Cardiac muscle cell (in vitro differentiated cells and primary cell): ENCODE measurements around the gene C16orf74. TPM values are rescaled to one million over a fixed set of nuclear protein-coding genes. Genes with fewer than 3 reads are reported as not detected.

ENCODE experiments used
- DNase-seq, 2 donors: peaks; one replicate each; pipeline versions ENCODE4 v3.0.0 to v3.0.0-alpha.2; 2010 to 2017; ENCODE audit warnings: low read depth in 1 of 2, low spot score in 1 of 2
- H3K27ac ChIP-seq: fragments of 200-600 bp; sonication (generic); 2 replicates; pipeline ENCODE4 v1.5.1; 2016
- H3K27me3 ChIP-seq: fragments of 200-600 bp; sonication (generic); 2 replicates; pipeline ENCODE4 v1.6.0; 2016; ENCODE audit warnings: control low read depth
- H3K36me3 ChIP-seq: fragments of 200-600 bp; sonication (generic); 2 replicates; pipeline ENCODE4 v1.5.1; 2016; ENCODE audit warnings: control low read depth
- H3K4me1 ChIP-seq: fragments of 200-600 bp; sonication (generic); 2 replicates; pipeline ENCODE4 v1.8.1; 2017; ENCODE audit warnings: low read depth, mild to moderate bottlenecking, mixed run types
- H3K4me3 ChIP-seq: fragments of 200-600 bp; sonication (generic); 2 replicates; pipeline ENCODE4 v1.5.1; 2016; ENCODE audit warnings: mild to moderate bottlenecking
- H3K9me3 ChIP-seq: fragments of 200-600 bp; sonication (generic); 2 replicates; pipeline ENCODE4 v1.5.1; 2017; ENCODE audit warnings: low read depth, mild to moderate bottlenecking, control low read depth
- CTCF ChIP-seq: IDR thresholded peaks from 2 replicates; pipeline ENCODE4 v1.5.1; 2012; ENCODE audit warnings: low read depth, mild to moderate bottlenecking, low read length
- polyA plus RNA-seq: library from polyadenylated mRNA; unstranded; fragments of >200 nt; fragmentation: Nextera tagmentation; extraction: Ambion mirVana; gene quantifications from 2 replicates; pipeline ENCODE4 v1.2.1, GENCODE V29; 2016
- total RNA-seq: library from RNA; depleted of rRNA; stranded (reverse); fragments of >200 nt; gene quantifications from 2 replicates; pipeline ENCODE4 v1.2.3, GENCODE V29; 2016

The C16orf74 gene
- total and polyA plus RNA-seq, 2 experiments from 2014 or later, result 37.9 to 49.7 TPM

- H3K4me3 ChIP-seq, result no peak overlapping the region
- TF ChIP-seq CTCF, result no peak
- H3K9me3 ChIP-seq, result no peaks in the 10 kb centered on the region
- H3K27me3 ChIP-seq, result no peaks in the 10 kb centered on the region
- H3K27ac ChIP-seq, result no peak overlapping the region
- H3K4me1 ChIP-seq, result no peaks in the 10 kb centered on the region
- no peak for DNase-seq
- no peaks in the 10 kb centered on the region for H3K36me3 ChIP-seq
These were observed 14.3 kb upstream of the C16orf74 start for GRCh38 chr16:85765211-85765610.

GRCh38 chr16:85763616-85764015 lies 12.7 kb upstream of the C16orf74 start:
- H3K36me3 ChIP-seq, result no peaks in the 10 kb centered on the region
- no peak for TF ChIP-seq CTCF
- H3K4me1 ChIP-seq, result no peaks in the 10 kb centered on the region
- no peak for DNase-seq
- no peak overlapping the region for H3K4me3 ChIP-seq
- H3K27me3 ChIP-seq, result no peaks in the 10 kb centered on the region
- no peaks in the 10 kb centered on the region for H3K9me3 ChIP-seq
- H3K27ac ChIP-seq, result no peak overlapping the region

GRCh38 chr16:85762970-85763369 lies 12.1 kb upstream of the C16orf74 start:
- DNase-seq, result no peak
- Histone ChIP-seq H3K27ac (no peak overlapping the region), H3K9me3 (no peaks in the 10 kb centered on the region), H3K4me3 (no peak overlapping the region), H3K36me3 (no peaks in the 10 kb centered on the region), H3K27me3 (no peaks in the 10 kb centered on the region), H3K4me1 (no peaks in the 10 kb centered on the region)
- no peak for TF ChIP-seq CTCF

- H3K27me3 ChIP-seq, result no peaks in the 10 kb centered on the region
- no peaks in the 10 kb centered on the region for H3K36me3 ChIP-seq
- H3K4me1 ChIP-seq, result no peaks in the 10 kb centered on the region
- no peak for TF ChIP-seq CTCF
- H3K9me3 ChIP-seq, result no peaks in the 10 kb centered on the region
- H3K27ac ChIP-seq, result no peak overlapping the region
- DNase-seq, result no peak
- H3K4me3 ChIP-seq, result no peak overlapping the region
These were observed 11.0 kb upstream of the C16orf74 start for GRCh38 chr16:85761861-85762260.

GRCh38 chr16:85759631-85760419 lies 8.9 kb upstream of the C16orf74 start:
- Histone ChIP-seq H3K27me3 (no peaks in the 10 kb centered on the region), H3K27ac (no peak overlapping the region), H3K4me1 (no peaks in the 10 kb centered on the region), H3K36me3 (no peaks in the 10 kb centered on the region), H3K9me3 (no peaks in the 10 kb centered on the region), H3K4me3 (no peak overlapping the region)
- TF ChIP-seq CTCF, result peak; percentile 39
- DNase-seq, result no peak
